ENCODE data around the gene NOL4L. TPM values are rescaled to one million over a fixed set of nuclear protein-coding genes. Genes with fewer than 3 reads are reported as not detected.
"Not testable (repeated sequence)": the region's sequence is repeated elsewhere in the genome, so short reads cannot be mapped to it uniquely, and the experiment has no call there.

The NOL4L gene
- total and polyA plus RNA-seq, 11 donors, result 2.6 to 15.0 (median 6.7) TPM

DNA sequence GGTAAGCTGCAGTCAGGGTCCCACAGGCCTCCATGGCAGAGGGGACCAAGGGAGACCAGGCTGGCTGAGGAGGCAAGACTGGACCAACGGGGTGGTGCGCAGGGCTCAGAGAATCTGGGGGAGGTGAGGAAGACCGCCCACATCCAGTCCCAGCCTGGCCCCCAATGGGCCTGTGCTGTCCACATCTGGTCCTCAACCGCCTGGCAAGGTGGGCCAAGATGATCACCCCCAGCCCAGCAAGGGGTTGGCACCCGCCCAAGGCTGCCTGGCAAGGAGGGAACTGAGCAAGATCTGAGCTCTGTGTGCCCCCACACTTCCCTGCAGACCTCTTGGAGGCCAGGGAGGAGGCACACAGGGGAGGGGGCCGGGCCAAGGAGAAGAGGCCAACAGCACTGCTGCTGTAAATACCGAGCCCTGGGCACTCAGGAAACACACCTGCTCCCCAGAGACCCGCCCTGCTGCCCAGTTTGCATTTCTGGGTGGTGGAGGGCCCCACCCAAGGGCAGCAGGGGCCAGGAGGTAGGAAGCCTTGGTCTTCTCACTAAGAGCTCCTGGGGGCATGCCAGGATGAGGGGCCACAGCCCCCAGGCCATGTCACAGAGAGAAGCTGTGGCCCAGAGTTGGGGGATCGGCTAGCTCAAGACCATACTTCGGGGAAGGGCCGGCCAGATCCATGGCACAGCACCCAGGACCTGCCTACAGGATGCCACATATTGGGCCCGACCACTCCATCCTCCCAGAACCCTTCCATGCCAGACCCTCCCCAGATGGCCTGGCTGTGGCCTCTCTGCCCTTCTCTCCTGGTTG lies 117.4 kb downstream of the NOL4L start:
- Histone ChIP-seq H3K27me3 (no peaks in the 10 kb centered on the region), H3K4me1 (peaks cover 3 to 86% (median 54%) of the 10 kb centered on the region in 12 donors), H3K9me3 (no peaks in the 10 kb centered on the region), H3K27ac (peak overlapping the region in 6 of 12 donors; percentile 24 to 89 (median 82)), H3K4me3 (no peak overlapping the region), H3K36me3 (peaks cover 0 to 14% (median 0%) of the 10 kb centered on the region in 9 donors)
- no peak for TF ChIP-seq POLR2A (IDR thresholded peaks at IDR 0.05)
- TF ChIP-seq, protein P1, sequence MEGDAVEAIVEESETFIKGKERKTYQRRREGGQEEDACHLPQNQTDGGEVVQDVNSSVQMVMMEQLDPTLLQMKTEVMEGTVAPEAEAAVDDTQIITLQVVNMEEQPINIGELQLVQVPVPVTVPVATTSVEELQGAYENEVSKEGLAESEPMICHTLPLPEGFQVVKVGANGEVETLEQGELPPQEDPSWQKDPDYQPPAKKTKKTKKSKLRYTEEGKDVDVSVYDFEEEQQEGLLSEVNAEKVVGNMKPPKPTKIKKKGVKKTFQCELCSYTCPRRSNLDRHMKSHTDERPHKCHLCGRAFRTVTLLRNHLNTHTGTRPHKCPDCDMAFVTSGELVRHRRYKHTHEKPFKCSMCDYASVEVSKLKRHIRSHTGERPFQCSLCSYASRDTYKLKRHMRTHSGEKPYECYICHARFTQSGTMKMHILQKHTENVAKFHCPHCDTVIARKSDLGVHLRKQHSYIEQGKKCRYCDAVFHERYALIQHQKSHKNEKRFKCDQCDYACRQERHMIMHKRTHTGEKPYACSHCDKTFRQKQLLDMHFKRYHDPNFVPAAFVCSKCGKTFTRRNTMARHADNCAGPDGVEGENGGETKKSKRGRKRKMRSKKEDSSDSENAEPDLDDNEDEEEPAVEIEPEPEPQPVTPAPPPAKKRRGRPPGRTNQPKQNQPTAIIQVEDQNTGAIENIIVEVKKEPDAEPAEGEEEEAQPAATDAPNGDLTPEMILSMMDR (IDR thresholded peaks at IDR 0.05), result no peak
- 79 to 90% (median 89%) methylated on average over 8 to 12 of the region's 12 CpGs for WGBS, 4 donors
- ATAC-seq (no peak), DNase-seq (peak in 2 of 5 donors; percentile 16 to 65)
- intact Hi-C loops (cut with DNase I), result no loop called here

DNA sequence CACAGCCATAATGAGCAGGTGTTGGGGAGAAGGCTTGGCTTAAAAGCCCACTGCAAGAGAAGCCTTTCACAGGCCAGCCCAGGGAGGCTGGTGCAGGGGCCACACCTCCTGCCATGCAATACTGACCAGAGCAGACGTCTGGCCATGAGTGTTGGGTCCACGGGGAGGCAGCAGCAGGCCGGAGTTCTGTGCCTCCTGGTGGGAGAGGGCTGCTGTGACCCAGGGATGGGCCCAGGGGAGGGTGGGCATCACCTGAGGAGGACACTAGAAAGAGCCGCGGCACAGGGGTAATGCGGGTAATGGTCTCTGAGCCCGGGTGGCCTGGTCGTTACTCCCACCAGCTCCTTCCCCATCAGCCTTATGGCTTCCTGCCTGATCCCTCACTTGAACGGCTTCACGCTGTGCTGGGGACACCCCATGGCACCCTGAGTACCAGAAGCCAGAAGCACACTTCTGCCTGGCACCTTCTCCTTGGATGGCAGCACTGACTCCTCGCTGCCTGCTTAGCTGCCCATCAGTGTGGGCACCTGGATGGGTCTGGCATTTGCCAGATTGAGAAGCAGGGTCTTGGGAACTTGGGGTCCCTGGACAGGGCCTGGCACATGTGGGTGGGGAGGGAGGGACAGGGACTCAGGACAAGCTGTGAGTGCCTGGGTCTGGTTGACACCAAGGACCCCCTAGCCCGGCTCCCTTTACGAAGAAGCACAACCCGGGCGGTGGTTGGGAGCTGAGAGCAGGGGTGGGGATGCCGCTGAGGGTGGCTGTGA lies 118.2 kb downstream of the NOL4L start:
- 82 to 87% (median 84%) methylated on average over 14 to 16 of the region's 16 CpGs for WGBS, 4 donors
- peaks cover 3 to 81% (median 51%) of the 10 kb centered on the region in 12 donors for H3K4me1 ChIP-seq
- ATAC-seq, result no peak
- H3K27ac ChIP-seq, result peak overlapping the region in 7 of 12 donors; percentile 25 to 82 (median 69)
- TF ChIP-seq, protein P1 (IDR thresholded peaks at IDR 0.05), result no peak
- TF ChIP-seq POLR2A (IDR thresholded peaks at IDR 0.05), result no peak
- intact Hi-C loops (cut with DNase I), result loop anchor here in 1 of 10 donors (1.0 kb wide), 1 partner anchor 17 kb away; no protein-coding TSS in a partner anchor
- no peaks in the 10 kb centered on the region for H3K9me3 ChIP-seq
- peaks cover 0 to 6% (median 0%) of the 10 kb centered on the region in 9 donors for H3K36me3 ChIP-seq
- H3K4me3 ChIP-seq, result no peak overlapping the region
- no peaks in the 10 kb centered on the region for H3K27me3 ChIP-seq
- peak in 2 of 5 donors; percentile 23 to 52 for DNase-seq

GRCh38 chr20:32465901-32466675 lies 119.0 kb downstream of the NOL4L start:
- H3K27me3 ChIP-seq, H3K4me3 ChIP-seq, H3K9me3 ChIP-seq, H3K36me3 ChIP-seq: not testable (repeated sequence)
- WGBS, 4 donors, result 62 to 71% (median 68%) methylated on average over 9 to 15 of the region's 15 CpGs
- intact Hi-C loops (cut with DNase I), result loop anchor here in 1 of 10 donors (1.0 kb wide), 1 partner anchor 18 kb away; no protein-coding TSS in a partner anchor
- peak in 4 of 5 donors; percentile 31 to 67 (median 48) for DNase-seq
- peak in 3 of 4 donors; percentile 8 to 32 (median 11) for ATAC-seq
- Histone ChIP-seq H3K27ac (peak overlapping the region in 9 of 12 donors; percentile 8 to 82 (median 68)), H3K4me1 (peaks cover 3 to 74% (median 46%) of the 10 kb centered on the region in 12 donors)
